HG03108 (cell line): ENCODE measurements around the gene SMG1.
A peak's percentile ranks its signal among the peaks of the same experiment; 100 is the strongest.
"Not testable (repeated sequence)": the region's sequence is repeated elsewhere in the genome, so short reads cannot be mapped to it uniquely, and the experiment has no call there.

Experiments
- ATAC-seq: cut with Tn5 transposase; IDR thresholded peaks from one replicate; pipeline ENCODE4 v1.9.1; 2021; ENCODE audit warnings: moderate library complexity; ENCODE audit not compliant: unreplicated experiment

SMG1 gene

DNA sequence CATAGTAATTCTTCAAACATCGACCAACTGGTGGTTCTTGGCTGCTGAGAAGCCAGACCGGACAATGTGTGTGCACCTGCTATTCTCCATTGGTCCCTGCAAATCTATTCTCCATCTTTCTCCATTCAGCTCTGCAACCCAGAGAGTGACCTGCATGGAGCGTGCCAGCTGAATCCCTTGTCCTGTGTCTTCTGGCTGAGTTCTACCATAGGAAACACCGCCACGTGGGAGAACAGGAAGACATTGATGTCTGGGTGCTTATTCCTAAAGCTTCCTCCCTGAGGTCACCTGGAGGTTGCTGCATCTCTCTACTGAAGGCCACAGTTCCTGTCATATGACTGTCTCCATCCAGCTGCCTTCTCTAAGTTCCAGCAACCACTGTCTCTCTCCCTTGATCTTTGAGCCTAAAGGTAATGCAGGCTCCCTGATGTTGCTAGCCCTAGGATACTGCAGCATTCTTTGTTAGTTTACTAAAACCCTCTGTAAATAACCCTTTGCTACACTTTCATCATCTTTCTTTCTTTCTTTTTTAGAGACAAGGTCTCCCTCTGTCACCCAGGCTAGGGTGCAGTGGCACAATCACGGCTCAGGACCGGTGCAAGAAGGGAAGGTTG is 10.6 kb upstream of the SMG1 start:
- ATAC-seq = no peak

DNA sequence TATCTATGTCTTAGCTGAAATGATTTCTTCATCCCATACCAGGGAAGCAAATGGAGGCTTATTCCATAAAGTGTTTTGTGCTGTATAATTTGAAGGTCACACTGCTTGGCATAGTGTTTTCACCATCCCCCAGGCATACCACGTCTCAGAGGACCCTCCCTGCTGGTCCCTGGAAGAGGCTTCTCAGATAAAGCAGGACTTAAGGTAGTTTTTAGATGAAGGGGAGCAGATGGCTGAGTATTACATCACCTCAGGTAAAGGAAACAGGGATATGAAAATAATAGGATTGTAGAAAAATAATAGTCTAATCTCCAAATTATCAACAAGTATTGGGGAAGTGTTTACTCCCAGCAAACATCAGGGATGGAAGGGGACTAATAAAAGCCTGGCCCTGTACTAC is 7.3 kb upstream of the SMG1 start:
- ATAC-seq = no peak

DNA sequence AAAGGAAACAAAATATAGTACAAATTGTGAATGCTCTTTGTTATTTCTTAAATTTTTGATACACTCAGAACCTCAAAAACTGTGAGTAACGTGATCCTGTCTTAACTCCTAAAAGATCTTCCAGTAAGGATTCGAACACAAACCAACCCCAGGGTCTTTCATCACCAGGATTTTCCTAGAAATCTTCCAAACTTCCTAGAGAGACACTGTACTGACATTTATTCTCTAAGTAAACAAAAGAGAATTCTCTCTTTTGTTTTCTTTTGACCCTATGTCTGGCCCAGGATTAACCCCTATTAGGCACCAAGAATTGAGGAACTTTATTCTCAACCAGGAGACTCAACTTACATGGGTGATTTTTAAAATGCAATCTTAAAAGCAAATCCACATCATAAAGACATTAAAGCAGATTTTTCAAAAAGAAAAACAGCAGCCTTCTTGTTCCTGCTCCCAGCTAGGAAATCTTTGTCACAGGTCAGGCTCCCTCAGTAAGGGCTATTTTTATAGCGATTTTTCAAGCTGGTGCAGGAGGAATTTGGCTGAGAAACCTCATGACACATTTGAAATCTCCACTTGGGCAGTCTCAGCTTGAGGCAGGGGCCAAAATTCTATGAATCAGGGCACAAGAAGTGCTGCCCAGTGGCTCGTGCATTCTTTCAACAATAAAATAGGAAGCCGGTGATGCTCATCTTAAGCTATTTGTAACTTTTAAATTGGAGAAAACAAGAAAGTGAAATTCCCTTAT is 6.2 kb upstream of the SMG1 start:
- no peak for ATAC-seq

DNA sequence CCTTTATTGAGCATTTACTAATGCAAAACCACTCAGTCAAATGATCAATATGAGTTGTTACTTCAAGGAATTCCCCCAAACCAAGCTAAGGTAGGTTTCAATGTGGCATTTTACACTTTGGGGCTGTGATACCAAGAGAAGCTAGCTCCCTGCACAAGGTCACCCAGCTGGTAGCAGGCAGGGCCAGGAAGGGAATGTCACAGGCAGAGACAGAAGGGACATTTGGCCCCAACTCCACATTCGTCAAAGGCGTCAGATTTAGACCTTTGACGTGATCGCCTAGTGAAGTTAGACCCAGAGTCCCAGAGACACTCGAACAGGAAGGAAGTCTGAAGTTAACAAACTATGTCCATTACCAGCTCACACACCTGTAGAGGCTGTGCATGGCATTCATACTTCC is 5.5 kb upstream of the SMG1 start:
- no peak for ATAC-seq

DNA sequence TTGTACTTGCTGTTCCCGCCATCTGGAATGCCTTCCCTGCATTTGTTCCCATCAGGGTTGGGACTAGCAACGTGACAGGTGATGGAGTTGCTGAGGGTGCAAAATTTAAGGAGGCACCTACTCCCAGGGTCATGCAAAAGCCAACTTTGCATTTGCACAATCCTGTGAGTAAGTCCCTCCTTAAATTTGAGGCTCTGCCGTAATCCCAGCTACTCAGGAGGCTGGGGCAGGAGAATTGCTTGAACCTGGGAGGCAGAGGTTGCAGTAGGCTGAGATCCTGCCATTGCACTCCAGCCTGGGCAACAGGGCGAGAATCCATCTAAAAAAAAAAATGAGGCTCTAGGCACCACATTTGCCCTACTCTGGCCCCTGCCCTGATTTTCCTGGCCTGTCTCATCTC is 3.9 kb upstream of the SMG1 start:
- not testable (repeated sequence) for ATAC-seq

DNA sequence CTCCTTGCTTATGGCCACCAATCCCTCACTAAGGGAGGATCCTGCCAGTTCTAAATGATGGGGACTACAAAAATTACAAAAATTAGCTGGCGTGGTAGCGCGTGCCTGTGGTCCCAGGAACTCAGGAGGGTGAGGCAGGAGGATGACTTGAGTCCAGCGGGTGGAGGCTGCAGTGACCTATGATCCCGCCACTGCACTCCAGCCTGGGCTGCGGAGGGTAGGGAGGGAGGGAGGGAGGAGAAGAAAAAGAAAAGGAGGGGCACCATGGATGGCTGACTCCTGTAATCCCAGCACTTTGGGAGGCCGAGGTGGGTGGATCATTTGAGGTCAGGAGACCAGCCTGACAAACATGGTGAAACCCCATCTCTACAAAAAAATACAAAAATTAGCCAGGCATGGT is 1.9 kb upstream of the SMG1 start:
- not testable (repeated sequence) for ATAC-seq

DNA sequence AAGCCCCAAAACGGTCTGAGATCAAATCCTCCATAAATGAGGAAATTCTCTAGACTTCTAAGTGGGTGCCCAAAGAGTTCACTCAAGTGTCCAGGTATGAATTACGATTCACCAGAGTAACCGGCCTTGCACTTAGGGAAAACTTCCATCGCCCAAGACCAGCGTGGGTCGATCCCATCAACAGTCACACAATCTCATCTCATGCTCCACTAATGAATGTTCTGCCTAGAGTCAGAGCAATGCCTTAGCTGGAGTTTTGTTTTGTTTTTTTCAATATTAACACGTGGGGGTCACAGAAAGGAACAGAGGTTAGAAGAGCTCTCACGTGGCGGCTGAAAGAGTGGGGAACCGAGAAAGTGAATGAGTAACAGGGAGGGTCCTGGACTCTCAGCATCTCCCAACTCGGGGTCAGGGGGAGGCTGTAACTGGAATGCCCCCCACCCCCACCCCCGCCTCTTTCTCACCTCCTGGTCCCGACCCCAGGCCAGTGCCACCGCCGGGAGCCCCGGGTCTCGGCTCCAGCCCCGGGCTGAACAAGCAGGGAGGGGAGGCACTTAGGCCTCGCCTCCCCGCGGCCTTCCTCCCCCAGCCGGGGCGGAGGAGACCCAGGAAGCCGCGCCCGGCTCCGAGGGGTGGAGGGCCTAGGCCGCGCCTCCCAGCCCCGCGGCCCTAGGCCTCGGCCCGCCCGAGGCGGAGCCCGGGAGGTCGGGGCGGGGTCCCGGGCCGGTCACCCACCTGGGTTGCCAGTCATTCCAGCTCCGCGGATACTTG is 808 bp downstream of the SMG1 start:
- peak; percentile 33 for ATAC-seq

DNA sequence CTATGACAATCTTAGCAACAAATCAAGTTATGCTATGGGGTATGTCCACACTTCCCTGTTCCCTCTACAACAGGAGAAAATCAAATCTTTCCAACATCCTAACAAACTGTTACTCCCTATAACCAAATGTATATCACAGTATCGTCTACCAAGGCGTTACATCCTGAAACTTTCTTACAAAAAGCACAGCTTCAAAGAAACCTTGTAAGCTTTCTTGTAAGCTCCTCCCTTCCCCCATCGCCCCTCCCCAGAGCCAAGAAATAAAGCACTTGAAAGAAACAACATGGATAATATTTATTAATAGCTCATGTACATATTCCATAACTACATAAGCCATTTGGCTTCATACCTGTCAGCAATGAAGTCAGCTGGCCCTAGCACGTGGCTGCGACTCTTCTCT is 2.3 kb downstream of the SMG1 start:
- not testable (repeated sequence) for ATAC-seq

DNA sequence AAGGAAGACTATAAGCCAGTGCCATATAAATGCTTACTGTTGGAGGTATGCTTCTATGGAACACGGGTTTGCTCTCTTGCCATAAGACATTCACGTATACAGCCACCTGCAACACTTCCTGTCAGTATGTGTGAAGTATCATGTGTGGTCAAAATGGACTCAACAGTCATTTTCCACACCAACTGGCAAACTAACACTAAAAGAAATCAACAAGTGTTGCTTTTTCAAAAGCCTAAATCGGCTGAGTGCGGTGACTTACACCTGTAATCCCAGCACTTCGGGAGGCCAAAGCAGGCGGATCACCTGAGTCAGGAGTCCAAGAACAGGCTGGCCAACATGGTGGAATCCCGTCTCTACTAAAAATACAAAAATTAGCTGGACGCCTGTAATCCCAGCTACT is 3.1 kb downstream of the SMG1 start:
- not testable (repeated sequence) for ATAC-seq

DNA sequence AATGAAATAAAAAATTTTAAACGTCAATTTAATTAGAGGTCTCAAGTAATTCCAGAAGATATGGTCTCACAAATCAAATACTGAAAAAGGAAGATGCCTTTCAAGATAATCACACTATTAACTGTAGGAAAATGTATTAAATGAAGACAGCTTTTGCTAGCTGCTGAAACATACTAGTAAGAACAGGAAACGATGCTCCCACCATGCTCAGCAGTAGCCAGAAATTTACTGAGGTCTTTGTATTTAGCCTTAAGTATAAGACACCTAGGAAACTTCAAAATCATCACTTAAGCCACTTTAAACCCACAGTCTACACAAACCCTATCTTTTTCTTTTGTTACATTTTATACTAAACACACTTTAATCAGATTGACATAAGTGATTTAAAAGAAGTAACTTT is 16.6 kb downstream of the SMG1 start:
- not testable (repeated sequence) for ATAC-seq

DNA sequence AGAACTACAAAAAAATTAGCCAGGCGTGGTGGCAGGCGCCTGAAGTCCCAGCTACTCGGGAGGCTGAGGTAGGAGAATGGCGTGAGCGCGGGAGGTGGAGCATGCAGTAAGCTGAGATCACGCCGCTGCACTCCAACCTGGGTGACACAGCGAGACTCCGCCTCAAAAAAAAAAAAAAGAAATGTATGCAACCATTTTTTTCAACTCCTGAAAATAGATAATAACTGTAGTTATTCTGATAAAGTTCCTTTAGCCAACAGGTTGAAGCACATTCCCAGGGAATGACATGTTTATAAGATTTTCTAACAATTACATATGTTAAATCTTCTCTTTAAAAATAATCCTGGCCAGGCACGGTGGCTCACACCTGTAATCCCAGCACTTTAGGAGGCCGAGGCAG is 17.5 kb downstream of the SMG1 start:
- ATAC-seq = not testable (repeated sequence)

DNA sequence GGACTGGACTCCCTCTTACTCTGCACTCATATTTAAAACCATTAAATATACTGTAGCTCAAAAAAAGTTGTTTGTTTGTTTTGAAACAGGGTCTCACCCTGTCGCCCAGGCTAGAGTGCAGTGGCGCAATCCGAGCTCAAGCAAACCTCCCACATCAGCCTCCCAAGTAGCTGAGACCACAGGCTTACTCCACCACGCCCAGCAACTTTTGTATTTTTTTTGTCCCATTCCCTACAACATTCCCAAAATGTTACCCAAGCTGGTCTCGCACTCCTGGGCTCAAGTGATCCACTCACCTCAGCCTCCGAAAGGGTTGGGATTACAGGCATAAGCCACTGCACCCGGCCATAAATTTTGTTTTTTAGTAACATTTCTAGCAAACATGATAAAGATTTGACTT is 23.4 kb downstream of the SMG1 start:
- not testable (repeated sequence) for ATAC-seq

DNA sequence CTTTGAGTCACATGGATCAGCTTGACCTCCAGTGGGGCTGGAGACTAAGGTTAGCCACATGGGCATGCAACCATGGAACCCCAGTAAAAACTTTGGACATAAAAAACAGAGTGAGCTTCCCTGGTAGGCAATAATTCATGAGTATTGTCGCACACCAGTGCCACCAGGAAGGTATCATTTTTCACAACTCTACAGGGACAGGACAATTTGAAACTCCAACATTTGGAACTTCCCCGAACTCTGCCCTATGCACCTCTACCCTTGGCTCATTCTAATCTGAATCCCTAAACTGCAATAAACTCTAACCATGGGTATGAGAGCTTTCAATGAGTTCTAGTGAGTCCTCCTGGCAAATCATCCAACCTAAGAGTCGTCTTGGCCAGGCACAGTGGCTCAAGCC is 24.2 kb downstream of the SMG1 start:
- not testable (repeated sequence) for ATAC-seq

DNA sequence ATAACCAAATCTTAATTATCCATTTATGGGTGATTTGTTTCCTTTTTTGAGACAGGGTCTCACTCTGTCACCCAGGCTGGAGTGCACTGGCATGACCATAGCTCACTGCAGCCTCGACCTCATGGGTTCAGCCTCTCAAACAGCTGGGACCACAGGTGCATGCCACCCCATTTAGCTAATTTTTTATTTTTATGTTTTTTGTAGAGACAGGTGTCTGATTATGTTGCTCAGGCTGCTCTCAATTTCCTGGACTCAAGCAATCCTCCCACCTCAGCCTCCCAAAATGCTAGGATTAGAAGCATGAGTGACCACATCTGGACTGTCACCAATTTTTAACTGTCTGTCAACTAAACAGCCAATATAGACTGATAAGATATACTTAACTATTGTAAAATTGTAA is 25.0 kb downstream of the SMG1 start:
- ATAC-seq = not testable (repeated sequence)

DNA sequence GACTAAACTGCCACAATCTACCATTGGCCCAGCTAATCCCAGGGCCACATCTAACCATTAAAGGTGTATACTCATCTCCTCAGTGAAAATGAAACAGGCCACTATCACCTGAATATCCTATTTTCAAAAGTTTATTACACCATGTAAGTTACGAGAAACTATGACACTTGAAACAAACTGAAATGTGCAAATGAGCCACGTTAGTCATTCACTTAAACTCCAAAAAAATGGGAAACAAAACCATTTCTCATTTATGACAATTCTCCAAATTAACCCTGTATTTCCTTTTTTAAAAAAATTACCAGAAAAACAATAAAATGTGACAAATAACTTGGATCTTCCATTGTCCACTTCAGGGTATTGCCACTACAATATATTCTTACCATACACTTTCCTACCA is 41.8 kb downstream of the SMG1 start:
- ATAC-seq = not testable (repeated sequence)

DNA sequence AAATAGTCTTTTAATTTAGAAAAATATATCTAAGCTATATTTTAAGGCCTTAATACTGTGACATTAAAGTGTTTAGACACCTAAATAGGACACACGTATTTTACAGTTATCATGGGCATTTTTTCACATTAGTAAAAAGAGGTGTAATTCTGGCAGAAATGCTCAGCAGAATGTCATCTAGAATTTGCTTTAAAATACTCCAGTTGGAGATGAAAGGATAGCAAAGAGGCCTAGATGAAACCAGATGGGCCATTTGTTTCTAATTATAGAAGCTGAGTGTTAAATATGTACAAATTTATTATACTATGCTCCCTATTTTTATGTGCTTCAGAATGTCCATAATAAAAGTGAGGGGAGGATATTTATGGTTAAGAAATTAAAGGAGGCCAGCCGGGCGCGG is 48.5 kb downstream of the SMG1 start:
- not testable (repeated sequence) for ATAC-seq

DNA sequence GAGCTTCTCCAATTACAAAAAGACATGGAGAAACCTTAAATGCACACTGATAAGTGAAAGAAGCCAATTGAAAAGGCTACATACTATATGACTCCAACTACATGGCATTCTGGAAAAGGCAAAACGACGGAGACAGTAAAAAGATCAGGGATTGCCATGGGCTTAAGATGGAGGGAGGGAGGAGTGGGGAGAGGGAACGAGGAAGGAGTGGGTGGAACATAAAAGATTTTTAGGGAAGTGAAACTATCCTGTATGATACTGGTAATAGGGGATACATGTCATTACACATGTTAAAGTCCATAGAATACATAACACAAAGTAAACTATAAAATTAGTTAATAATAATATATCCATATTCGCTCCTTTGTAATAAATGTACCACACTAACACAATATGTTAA is 48.9 kb downstream of the SMG1 start:
- not testable (repeated sequence) for ATAC-seq

DNA sequence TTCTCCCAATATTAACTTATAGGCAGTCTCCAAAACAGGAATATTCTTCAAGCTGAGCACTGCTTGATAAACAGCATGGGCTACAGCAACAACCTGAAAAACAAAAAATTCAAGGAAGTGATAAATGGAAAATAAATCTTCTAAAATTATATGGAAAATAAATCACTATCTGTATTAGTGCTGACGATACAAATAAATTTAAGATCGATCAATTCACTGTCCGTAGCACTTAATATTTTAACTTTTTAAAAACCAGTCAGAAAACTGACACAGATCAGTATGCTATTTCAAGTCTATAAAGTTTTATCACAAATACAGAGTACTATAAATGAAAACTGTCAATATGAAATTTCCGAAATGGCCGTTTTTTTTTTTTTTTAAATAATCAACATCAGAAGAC is 49.9 kb downstream of the SMG1 start:
- not testable (repeated sequence) for ATAC-seq

DNA sequence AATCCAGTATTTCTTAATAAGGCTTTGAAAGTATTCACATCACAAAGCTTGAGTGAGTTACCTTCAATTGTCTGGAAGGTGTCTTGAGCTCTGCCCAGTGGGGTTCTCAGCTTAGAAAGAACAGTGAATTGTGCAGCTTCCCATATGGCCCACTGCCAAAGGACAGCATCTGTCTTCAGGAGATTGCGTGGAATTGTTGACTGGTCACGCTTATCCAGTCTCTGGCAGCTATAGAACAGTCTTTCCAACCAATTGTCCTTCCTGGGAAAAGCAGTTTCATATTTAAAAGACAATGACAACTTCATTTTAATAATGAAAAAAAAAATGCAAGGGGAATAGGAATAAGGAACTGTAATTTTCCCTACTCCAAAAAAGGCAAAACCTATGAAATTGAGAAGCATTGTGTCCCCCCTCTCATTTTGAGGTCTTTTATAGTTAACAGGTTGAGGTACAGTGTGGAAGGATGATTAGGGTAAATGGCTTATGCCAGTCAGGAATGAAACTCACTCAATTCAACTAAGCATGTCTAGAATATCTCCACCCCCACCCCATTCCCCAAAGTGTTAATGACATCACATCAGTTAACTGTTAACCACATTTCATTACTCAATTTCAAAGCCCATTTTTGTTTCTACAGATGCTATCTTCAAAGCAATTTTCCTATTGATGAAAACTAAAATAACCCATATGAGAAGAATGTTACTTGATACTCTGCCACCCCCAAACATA is 57.0 kb downstream of the SMG1 start:
- ATAC-seq = not testable (repeated sequence)

DNA sequence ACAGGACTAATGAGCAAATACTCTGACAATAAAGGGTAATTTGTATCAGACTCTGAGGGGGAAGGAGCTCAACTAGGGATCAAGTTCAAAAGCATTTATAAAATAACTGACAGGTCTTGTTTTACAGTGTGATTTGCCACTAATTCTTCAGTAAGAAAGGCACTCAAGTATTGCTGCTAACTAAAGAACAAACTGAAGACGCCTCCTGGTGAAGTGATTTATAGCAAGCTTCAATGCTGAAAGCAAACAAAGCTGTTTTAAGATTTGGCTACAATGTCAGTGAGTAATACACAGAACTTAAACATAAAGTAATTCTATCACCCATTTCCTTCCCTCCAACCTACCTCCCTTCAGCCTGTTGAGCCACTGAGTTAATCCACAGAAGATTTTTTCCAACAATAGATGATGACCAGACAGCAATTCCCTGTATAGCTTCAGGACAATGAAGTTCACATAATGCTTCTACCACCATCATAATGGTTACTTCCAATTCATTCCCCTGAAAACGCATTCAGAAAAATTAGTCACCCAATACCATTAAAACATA is 59.9 kb downstream of the SMG1 start:
- ATAC-seq = not testable (repeated sequence)

DNA sequence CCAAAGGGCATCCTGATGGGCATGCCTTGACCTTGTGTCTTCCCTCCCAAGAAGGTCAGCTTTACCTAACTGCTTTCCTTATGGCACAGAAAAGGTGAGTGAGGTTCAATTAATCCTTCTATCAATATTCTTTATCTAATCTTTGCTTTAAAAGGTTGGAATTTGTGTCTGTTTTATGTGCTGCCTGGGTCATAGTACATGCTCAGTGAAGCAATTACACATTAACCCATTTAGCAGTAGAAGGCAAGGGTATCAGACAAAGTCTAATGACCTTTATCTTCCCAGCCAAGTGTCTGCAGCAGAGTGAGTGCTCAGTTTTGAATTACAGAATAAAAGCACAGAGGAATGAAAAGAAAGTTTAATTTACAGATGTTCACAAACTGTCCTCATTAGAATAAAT is 63.3 kb downstream of the SMG1 start:
- not testable (repeated sequence) for ATAC-seq
